NCI-H524 treated with DMSO at 0.1 percent for 48 hours (cell line): ENCODE measurements around the gene DYNC1I1.

ENCODE experiments used
- DNase-seq: peaks from one replicate; lab custom pipeline; 2025; lab: John Stamatoyannopoulos, UW

DYNC1I1 gene

DNA sequence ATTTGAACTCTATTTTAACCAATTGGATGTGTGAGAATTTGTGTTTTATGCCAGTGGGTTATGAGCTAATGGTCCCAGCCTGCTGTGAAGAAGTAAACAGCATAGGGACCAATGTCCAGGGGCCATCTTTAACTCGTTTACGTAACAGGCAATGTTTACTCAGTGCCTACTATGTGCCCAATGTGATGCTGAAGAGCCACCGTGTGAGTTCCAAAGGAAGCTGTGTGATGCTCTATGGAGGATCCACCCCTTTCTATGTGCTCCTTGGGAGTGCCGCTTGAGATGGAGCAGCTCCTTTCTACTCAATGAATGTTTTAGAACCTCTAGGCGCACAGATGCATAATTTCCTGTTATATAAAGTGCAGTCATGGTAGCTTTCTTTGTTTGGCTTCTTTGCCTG, 21.3 kb downstream of the DYNC1I1 start:
- DNase-seq, result no peak

DNA sequence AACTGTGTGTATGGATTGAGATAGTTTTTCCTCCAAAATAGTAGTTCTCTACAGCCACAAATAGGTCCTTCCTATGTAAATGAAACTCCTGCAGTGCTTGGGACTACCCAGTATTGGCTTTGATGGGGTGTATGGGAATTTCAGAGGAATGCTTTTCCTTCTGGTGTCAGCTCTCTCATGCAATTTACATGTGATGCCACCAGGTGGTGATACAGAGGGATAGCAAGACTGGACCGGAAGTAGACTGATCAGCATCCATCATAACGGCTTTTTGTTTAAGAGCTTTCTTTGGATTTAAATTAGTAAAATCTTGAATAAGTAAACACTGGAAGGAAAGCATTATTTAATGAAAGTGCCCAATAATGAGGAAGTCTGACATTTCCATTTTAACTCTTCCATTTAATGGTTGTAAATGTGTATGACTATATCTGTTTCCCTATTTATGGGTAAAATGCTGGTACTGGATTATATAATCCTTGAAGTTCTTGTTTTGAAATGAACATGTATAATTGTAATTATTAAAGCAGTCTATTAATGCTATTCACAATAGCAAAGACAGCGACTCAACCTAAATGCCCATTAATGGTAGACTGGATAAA, 22.7 kb downstream of the DYNC1I1 start:
- no peak for DNase-seq

DNA sequence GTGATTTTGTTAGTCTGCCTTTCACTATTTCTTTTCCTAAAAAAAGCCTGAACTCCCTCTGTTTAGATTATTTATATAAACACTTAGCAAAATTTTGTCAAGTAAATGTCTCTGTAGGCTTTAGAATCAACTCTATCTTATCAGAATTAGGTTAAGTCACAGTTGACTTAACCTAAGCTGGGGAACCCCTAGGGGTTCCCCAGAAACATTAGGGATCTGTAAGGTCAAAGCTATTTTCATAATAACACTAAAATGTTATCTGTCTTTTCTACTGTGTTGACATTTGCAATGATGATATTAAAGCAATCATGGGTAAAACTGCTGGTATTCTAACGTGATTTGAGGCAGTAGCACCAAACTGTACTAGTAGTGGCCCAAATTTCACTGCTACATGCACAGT, 24.3 kb downstream of the DYNC1I1 start:
- DNase-seq, result no peak

DNA sequence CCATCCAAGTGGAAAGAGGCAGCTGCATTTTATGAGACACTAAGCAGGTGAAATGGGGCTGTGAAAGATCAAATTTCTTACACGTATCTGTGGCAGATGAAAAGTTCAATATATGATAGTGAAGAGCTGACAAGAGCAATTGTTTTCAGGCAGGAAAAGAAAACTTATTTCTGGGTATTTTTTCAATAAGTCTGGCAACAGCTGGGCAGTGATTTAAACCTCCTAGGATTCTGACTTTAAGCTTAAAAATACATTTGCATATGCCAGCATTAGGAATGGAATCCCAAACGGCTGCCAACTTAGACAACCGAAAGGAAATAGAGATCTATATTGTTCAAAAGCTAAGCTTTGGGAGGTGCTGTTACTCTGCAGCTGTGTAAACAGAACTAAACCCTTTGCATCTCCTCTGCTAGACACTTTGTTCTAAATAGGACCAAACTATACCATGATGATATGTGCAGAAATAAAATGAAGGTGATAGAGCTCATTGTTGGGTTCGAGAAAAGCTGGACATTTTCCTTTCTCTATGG, 26.1 kb downstream of the DYNC1I1 start:
- peak; percentile 21 for DNase-seq

DNA sequence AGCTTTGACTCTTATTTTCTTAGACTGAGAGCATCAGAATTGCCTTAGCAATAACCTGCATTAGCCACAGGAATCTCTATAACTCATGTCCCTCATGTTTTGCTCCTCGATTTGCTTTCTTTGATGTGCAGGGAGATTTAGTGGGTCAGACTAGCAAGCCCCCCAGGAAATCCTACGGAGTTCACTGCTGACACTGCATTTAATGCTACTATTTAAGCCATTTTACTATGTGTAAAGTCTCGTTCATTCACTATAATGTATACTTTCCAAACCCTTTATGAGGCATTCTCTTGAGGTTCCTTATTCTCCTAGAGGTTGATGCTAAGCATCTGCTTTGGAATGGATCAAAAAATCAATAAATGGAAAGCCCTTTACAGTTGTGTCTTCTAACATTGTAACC, 28.4 kb downstream of the DYNC1I1 start:
- DNase-seq, result no peak

DNA sequence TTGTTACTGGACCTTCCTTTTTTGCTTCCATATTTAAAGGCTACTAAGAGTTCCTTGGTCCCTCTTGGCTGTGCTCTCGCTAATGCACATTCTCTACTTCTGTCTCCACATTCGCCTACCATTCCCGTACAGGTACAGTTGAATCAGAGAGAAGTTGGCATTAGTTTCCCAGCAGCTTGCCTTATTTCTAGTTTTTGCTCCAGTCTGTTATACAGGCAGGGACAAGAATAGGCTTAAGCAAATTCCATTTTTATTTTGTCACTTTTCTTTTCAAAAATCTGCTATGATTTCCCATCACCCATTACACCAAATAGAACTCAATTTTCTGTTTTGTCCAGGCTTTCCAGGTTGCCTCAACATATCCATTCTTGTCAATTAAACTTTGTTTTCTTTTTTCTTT, 29.9 kb downstream of the DYNC1I1 start:
- no peak for DNase-seq

DNA sequence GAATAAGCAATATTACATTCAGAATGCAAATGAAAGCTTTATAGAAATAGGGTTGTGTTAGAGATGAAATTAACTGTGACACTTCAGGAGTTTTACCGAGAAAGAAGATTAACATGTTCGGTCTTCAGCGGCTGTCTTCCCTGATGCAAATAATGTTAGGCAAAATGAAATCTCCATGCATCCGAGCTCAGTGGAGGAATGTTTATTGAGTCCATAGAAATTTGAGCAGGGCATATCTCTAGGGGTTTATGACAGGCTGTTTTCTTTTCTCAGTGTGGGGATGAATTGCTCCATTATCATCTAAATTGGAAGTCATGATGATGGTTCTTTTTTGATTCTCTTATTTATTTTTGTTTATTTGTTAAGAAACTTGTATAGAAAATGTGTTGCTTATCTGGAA, 31.7 kb downstream of the DYNC1I1 start:
- no peak for DNase-seq

DNA sequence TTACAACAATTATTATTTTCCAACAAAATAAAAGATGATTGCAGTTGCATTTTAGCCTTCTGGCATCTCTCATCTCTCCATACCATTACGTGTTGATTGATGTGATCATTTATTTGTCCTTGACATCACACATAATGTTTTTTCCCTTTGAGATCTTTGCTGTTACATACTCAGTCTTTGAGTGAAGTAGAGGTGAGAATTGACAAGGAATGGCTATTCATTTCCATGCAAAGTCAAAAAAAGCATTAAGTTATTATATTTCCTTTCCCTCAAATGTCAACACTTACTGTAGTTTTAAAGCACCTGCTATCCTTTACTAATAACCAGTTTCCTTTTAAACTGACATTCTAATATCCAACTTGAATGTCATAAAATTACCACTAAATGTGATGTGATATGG, 33.6 kb downstream of the DYNC1I1 start:
- DNase-seq, result no peak

DNA sequence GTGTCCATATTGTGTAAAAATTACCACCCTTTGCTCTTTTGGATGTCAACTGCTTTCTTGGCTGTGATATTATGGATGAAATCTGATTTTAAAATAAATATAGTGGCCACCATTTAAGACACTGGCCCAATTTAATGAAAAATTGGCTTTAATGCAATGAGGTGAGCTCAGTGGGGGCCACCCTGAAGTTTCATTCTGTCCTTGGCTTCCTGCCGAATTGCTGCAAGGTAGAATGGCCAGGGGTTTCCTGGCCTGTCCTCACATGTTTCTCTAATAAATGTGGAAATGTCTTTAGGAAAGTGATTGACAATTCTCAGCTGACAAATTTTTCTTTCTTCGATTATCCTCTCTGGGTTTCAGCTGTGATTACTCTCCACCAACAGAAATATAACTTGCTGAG, 36.0 kb downstream of the DYNC1I1 start:
- DNase-seq, result no peak

DNA sequence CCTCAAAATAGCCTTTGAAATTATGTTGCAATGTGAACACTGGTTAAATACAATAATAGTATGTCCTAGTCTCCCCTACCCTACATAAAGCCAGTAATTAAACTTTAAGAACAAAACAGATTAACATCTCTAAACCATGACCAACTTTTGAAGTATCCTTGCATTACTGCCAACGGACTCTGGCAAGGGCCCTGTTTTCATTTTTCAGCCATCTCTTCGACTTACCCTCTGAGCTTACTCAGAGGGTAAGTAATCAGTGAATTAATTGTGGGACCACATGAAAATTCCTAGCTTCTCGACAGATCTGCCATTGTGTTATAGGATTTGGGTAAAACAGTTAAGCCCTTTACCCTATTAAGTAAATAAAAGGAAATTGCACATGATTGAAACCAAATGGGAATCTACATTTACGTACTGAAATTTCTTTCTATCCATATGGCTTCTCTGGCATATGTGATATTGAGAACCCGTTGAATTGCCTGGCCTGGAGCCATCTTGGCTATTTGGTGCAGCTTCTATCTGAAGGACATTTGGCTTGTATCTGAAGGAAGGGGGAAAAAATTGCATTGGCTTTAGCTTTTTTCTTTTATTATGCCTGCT, 39.6 kb downstream of the DYNC1I1 start:
- DNase-seq, result no peak

DNA sequence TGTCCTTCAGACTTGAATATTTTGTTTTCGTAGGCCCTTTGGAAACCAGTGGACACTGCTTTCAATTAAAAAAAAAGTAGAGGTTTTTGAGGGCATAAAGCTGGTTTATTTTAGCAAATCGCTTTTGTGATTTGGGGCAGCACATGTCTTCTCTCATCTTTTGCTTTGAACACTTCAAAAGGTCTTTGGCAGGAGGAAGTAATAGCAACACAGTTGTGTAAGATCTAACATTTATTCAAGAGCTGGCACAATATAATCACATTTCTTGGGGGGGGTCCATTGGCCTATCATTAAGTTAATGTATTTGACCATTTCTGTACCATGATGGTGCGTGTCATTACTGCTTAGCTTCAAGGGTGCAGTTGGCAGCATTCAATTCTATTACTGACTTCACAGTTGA, 42.4 kb downstream of the DYNC1I1 start:
- DNase-seq, result no peak

DNA sequence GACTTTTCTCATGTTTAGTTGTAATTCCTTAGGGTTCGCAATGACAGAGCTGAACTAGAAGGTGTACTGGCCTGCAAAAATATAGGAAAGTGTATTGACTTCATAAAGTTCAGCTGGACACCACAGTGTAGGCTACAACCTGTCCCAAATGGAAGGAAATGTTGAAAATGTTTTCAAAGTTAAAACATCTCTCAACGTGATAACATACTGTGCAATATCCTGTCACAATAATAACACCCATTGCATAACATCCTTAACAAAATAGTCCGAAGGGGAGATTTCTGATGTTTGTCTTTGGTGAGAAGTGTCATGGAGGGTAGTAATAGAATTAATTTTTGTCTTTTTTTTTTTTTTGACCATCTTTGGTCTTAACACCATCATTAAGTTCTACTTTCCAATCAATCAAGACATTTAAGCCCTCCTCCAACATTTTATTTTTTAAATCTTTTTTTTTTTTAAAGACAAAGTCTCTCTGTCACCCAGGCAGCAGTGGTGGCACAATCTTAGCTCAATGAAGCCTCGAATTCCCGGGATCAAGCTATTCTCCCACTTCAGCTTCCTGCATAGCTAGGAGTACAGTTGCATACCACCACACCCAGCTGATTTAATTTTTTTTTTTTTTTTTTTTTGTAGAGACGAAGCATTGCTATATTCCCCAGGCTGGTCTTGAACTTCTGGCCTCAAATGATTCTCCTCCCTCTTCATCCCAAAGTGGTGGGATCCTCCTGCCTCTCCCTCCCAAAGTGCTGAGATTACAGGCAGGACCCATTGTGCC, 45.7 kb downstream of the DYNC1I1 start:
- DNase-seq, result no peak

DNA sequence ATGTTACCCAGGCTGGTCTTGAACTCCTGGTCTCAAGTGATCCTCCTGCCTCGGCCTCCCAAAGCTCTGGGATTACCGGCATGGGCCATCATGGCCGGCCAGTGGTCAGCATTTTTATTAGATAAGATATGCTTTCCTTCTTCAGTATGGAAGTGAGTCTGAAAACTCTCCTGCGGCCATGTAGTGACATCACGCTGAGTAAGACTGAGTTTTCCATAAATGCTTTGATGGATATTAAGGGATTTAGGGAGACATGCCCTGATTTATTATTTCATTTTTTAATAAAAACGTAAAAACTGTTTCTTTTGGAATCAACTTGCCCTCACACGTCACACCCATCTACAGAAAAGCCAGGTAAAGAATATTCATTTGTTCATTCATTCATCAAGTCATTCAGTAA, 48.4 kb downstream of the DYNC1I1 start:
- DNase-seq, result no peak

DNA sequence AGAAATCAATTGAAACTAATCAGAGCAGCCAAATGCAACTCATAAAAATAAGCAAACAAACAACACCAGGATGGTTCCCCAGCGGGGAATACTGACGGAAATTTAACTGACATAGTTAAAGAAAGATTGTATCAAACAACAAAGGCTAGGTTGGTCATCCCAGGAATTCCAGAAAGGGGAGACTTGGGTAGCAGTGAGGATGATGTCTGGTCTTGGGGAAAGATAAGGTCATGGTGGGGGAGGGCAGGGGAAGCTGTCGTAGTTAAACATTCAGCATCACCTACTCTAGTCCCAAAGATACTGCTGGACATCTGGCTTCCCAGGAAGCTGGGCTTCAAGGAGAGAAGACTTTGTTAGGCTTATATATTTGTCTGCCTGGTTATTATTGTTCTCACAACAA, 50.4 kb downstream of the DYNC1I1 start:
- DNase-seq, result no peak

DNA sequence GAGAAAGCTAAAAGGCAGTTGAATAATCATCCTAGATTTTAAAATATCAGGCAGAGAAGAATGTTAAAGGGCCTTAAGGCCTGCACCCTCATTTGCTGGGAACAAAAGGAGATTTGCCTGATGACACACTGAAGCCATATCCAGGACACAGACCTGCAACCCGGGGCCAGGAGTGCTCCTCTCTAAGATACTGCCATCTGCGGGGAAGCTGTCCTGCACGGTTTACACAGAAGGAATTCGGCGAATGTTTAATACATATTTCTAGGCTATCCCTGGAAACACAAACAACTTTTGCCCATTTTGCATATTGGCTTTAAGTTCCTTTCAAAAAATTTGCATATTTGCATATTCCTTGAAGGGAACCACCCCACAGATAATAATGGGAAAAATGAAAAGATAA, 52.3 kb downstream of the DYNC1I1 start:
- no peak for DNase-seq

DNA sequence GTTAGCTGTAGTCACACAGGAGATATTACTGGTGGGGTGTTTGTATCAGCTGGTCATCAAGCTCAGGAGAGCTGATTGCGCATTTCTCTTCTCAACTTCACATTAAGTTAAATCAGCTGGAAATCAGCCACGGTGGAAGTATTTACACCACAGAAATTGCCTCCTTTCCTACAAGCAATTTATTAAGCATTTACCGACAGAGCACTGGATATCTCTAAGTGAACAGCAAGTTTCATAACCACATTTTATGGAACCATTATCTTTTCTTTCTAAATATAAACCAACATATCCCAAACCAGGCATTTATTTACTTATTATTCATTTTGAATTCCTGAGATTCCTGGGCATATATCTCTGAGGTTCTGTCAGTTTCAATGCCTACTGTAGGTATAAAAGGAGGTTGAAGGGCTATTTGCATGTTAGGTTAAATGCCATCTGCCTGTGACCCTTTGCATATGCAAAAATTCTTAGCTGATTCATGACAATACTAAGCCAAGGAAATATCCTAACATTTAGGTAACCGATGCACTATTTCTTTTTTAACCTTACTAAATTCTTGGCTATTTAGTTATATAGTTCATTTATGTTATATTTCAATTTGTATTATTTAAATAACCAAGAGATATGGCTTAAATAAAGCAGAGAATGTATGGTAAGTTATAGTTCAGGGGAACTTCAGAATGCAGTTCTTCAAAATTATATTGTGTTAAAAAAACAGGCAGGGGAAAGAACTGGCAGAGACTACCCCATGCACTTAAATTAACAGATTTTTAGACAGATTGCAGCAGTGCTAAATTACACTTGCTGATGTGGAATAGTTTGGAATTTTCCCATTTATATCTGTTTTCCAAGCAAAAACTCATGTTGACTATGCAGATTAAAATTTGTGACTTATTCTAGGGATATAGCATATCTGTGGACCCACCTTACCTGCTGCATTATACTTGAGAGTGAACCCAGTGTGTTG, 56.8 kb downstream of the DYNC1I1 start:
- no peak for DNase-seq

DNA sequence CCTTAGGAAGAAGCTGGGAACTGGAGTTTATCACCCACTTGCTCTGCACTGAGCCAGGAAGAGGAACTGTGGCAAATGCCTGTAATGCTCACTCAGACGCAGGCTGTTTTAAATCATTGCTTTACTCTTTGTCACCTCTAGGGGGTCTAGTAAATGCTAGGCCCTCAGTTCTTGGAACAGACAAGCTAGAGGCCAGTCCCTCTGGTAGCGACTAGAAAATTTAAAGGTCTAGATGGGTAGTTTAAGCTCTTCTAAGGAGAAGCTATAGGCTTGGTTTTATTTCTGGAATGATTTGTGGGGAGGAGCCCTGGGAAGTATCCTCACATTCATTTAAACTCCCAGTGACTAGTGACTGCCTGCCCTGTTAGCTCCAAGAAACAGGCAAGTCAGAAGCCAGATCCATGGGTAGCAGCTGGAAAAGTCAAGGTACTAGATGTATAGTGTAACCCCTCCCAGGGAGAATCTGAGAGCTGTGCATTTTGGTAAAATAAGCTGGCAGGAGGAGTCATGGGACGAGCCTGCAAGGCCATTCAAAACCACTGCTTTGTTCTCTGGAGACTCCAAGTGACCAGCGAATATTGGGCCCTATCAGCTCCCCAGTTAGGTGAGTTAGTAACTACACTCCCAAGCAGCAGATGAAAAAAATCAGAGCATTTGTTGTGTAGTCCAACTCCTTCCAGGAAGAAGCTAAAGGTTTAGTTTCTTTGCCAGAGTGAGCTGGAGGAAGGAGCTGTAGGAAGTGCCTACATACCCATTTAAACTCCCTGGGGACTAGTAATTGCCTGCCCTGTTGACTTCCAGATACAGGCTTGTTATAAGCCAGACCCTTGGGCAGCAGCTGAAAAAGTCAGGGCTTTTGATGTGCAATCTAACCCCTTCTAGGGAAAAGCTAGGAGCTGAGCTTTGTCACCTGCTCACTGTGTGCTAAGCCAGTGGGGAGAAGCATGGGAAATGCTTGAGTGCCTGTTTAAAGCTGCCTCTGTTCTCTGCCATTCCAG, 68.9 kb downstream of the DYNC1I1 start:
- no peak for DNase-seq

DNA sequence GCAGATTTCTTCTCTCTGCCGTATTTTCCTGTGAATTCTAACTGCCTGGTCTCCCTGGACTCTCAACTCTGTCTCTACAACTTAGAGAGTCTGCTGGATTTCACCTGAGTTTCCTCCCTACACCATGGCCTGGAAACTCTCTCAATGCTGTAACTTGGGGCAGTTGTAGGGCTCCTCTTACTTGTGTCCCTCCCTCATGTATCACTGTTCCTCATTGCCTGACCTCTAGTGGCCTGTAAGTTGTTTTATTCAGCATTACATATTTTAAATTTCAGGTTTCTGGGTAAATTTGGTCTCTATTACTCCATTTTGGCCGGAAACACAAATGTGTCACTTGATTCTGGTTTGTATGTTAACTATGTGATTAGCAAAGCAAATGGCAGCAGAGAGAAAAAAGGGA, 70.9 kb downstream of the DYNC1I1 start:
- DNase-seq, result no peak

DNA sequence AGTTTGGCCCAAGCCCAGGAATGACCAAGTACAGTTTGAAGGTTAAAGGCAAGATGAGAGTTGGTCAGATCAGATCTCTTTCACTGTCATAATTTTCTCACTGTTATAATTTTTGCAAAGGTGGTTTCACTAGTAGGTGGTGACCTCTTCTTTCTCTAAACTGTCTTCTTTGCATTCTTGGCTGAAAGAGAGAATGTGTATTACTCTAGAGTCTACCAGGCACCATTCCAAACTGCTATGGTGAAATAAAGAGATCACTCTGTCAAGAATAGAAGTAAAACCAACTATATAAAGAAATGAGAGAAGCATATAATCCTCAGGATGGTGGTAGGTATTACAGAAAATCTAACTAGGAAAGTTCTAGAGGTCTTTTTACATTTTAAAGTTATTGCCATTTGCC, 72.7 kb downstream of the DYNC1I1 start:
- DNase-seq, result no peak

DNA sequence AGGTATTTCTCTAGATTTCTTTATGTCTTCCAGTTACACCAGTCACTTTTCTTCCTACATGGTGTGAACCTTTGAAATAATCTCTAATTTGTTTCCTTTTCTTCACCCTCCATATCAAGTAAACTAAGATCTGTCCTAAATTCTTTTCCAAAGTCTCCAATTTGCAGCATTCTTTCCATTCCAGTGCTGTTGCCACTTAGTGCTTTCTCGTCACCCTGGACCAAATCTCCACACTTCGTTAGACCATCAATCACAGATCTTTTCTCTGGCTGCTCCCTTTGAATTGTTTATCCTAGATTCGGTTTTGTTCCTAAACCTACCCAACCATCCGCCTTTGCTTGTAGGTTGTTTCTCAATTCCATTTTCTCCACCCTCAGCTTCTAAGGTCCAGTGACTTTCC, 74.7 kb downstream of the DYNC1I1 start:
- DNase-seq, result no peak

DNA sequence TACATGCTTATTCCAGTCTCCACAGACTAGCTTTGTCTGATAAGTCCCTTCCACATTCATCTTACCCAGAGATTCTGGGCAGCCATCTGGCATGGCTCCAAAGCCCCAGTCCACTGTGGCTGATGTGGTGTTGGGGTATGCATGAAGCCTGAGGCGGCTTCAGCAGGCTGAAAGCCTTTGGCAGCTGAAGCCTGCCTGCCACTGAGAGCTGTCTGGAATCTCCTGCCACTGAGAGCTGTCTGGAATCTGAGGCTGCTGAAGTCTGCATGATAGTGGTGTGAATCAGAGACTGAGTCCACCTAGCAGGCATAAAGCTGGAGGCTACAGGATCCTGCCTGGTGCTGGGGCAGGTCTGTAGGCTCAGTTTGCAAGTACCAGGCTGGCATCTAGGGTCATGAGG, 87.1 kb downstream of the DYNC1I1 start:
- no peak for DNase-seq
